Thoracic aorta (tissue), 2 donors: ENCODE results near the gene AHRR. TPM values are rescaled to one million over a fixed set of nuclear protein-coding genes. Genes with fewer than 3 reads are reported as not detected.
"Not testable (repeated sequence)": the region's sequence is repeated elsewhere in the genome, so short reads cannot be mapped to it uniquely, and the experiment has no call there.

Experiments used
- ATAC-seq: fragments of 150-250 bp; one replicate; pipeline ENCODE4 v1.8.0; 2017; ENCODE audit warnings: low read depth; ENCODE audit not compliant: insufficient number of reproducible peaks, low FRiP score
- DNase-seq: peaks from one replicate; pipeline ENCODE4 v3.0.0-alpha.2; 2020; ENCODE audit warnings: low spot score
- H3K27ac ChIP-seq, 2 donors: fragments of 200-600 bp; sonication (generic); 1 replicate in 1 of 2; 2 replicates in 1 of 2; pipeline ENCODE4 v1.5.1; 2016; ENCODE audit warnings: mild to moderate bottlenecking in 2 of 2, moderate library complexity in 2 of 2
- H3K27me3 ChIP-seq: fragments of 200-600 bp; sonication (generic); replicated peaks from 2 replicates; pipeline ENCODE4 v1.6.0; 2016; ENCODE audit warnings: mild to moderate bottlenecking; ENCODE audit not compliant: insufficient read depth
- H3K36me3 ChIP-seq: fragments of 200-600 bp; sonication (generic); one replicate; pipeline ENCODE4 v1.5.1; 2016
- H3K4me1 ChIP-seq, 2 donors: fragments of 200-600 bp; sonication (generic); 1 replicate in 1 of 2; 2 replicates in 1 of 2; pipeline versions ENCODE4 v1.5.1 to v1.6.0; 2016; ENCODE audit warnings: low read depth in 2 of 2, mild to moderate bottlenecking in 1 of 2; ENCODE audit not compliant: control insufficient read depth in 1 of 2
- H3K4me3 ChIP-seq: fragments of 200-600 bp; sonication (generic); 2 replicates; pipeline ENCODE4 v1.5.1; 2016; ENCODE audit warnings: mild to moderate bottlenecking
- H3K9me3 ChIP-seq: fragments of 200-600 bp; sonication (generic); 2 replicates; pipeline ENCODE4 v1.5.1; 2016
- total RNA-seq, 2 donors: library from RNA; depleted of rRNA; stranded (reverse); fragments of >200 nt; gene quantifications; one replicate each; pipeline versions ENCODE4 v1.1.0 to v1.2.3, GENCODE V29; 2016
- TF ChIP-seq, protein P1 (sequence below): fragments of 200-600 bp; sonication (generic); IDR thresholded peaks from one replicate; pipeline ENCODE4 v1.5.1; 2019; ENCODE audit warnings: antibody characterized with exemption

AHRR gene
- total RNA-seq, 2 donors from 2014 or later = 0.85 to 3.1 TPM

DNA sequence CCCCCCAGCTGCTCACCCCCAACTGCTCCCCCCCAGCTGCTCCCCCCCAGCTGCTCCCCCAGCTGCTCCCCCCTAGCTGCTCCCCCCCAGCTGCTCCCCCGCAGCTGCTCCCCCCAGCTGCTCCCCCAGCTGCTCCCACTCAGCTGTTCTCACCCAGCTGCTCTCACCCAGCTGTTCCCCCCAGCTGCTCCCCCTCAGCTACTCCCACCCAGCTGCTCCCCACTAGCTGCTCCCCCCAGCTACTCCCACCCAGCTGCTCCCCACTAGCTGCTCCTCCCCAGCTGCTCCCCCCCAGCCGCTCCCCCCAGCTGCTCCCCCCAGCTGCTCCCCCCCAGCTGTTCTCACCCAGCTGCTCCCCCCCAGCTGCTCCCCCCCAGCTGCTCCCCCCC lies 22.8 kb upstream of the AHRR start:
- ATAC-seq = no peak
- no peak overlapping the region for H3K27ac ChIP-seq
- H3K4me1 ChIP-seq = no peaks in the 10 kb centered on the region
- no peak for DNase-seq
- TF ChIP-seq, protein P1, sequence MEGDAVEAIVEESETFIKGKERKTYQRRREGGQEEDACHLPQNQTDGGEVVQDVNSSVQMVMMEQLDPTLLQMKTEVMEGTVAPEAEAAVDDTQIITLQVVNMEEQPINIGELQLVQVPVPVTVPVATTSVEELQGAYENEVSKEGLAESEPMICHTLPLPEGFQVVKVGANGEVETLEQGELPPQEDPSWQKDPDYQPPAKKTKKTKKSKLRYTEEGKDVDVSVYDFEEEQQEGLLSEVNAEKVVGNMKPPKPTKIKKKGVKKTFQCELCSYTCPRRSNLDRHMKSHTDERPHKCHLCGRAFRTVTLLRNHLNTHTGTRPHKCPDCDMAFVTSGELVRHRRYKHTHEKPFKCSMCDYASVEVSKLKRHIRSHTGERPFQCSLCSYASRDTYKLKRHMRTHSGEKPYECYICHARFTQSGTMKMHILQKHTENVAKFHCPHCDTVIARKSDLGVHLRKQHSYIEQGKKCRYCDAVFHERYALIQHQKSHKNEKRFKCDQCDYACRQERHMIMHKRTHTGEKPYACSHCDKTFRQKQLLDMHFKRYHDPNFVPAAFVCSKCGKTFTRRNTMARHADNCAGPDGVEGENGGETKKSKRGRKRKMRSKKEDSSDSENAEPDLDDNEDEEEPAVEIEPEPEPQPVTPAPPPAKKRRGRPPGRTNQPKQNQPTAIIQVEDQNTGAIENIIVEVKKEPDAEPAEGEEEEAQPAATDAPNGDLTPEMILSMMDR = no peak
- no peaks in the 10 kb centered on the region for H3K9me3 ChIP-seq
- H3K36me3 ChIP-seq = no peaks in the 10 kb centered on the region
- H3K27me3 ChIP-seq = no peaks in the 10 kb centered on the region
- H3K4me3 ChIP-seq = no peak overlapping the region

DNA sequence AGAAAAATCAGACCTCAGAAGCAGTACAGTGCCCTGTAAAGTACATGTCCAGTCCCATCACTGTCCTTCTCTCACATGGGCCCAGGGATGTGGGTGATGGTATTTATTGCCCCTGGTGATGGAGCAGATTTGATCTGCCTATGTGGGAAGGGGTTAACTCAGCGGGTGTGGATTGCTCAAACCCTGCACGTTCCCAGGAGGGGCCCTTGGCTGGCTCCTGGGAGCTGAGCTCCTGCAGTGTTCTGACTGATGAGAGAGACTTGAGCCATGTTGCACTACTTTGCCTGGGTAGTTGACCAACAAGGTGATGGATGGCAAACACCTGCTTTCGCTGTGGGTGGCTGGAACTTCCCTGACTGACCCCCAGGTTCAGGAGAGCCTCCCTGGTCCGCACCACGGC lies 21.6 kb upstream of the AHRR start:
- not testable (repeated sequence) for H3K27me3 ChIP-seq, H3K4me1 ChIP-seq, DNase-seq, H3K27ac ChIP-seq, H3K36me3 ChIP-seq, H3K4me3 ChIP-seq, H3K9me3 ChIP-seq, ATAC-seq

DNA sequence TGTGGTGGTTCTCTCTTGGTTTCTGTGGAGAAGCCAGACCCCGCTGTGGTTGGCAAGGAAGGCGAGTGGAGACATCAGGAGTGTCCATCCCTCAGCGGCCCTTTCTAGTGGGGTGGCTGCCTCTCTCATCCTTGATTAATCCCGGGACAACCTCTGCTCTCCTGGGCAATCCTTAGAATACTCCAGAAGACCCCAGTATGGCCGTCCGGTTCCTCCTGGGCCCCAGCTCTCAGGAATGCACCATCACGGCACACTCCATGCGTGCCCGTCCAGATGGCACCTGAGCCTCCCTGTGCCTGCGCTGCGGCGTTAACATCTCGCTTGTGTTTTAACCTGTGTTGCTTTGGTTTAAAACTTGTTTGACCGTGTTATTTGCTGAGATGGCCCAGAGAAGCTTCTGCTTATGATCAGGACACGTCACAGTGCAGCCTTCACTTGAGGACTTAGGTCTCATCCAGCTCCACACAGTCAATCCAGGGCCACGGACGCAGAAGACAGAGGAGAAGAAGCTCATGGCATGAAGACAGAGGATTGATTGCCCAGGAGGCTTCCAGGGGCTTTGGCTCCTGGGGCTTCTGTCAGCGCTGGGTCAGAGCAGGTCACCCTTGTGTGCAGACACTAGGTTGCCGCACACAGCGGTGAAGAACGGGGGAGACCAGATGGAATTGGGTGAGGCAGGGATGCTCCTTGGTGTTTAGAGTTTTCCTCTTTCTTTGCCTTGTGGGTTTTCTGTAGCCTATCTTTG lies 20.7 kb upstream of the AHRR start:
- H3K27me3 ChIP-seq, H3K9me3 ChIP-seq, H3K27ac ChIP-seq, ATAC-seq, H3K4me1 ChIP-seq, DNase-seq, H3K36me3 ChIP-seq, H3K4me3 ChIP-seq: not testable (repeated sequence)

DNA sequence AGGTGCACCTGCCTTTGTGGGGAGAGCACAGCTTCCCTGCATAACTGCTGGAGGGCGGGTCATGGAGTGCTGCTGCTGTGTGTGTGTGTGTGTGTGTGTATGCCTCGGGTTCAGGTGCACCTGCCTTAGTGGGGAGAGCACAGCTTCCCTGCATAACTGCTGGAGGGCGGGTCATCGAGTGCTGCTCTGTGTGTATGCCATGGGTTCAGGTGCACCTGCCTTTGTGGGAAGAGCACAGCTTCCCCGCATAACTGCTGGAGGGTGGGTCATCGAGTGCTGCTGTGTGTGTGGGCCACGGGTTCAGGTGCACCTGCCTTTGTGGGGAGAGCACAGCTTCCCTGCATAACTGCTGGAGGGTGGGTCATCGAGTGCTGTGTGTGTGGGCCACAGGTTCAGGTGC lies 19.1 kb upstream of the AHRR start:
- ATAC-seq = not testable (repeated sequence)

DNA sequence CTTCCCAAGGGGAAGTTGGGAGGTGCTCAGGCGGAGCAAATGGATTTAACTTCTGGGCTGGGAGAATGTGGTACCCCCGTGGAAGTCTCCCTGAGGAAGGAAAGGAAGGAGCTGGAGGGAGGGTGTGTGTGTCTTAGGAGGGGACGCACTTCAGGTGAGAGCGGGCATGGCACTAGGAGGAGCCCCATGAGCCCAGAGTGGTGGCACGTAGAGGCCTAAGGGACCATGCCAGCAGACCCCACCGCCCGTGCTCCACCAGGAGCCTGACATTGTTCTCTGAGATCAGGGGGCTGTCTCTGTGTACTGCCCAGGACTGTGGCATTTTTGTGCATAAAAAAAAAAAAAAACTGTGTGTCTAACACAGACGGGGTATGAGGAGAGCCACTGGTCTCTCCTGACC lies 18.5 kb upstream of the AHRR start:
- no peaks in the 10 kb centered on the region for H3K27me3 ChIP-seq
- peaks cover 12% of the 10 kb centered on the region for H3K36me3 ChIP-seq
- no peak overlapping the region for H3K27ac ChIP-seq
- TF ChIP-seq, protein P1 = no peak
- H3K4me3 ChIP-seq = no peak overlapping the region
- H3K9me3 ChIP-seq = no peaks in the 10 kb centered on the region
- H3K4me1 ChIP-seq = no peaks in the 10 kb centered on the region
- DNase-seq (no peak), ATAC-seq (no peak)

More for the DNA sequence above, 19.1 kb upstream of the AHRR start:
- not testable (repeated sequence) for H3K27ac ChIP-seq, H3K9me3 ChIP-seq, H3K27me3 ChIP-seq, DNase-seq, H3K4me3 ChIP-seq, H3K4me1 ChIP-seq
- H3K36me3 ChIP-seq = peaks cover 12% of the 10 kb centered on the region

DNA sequence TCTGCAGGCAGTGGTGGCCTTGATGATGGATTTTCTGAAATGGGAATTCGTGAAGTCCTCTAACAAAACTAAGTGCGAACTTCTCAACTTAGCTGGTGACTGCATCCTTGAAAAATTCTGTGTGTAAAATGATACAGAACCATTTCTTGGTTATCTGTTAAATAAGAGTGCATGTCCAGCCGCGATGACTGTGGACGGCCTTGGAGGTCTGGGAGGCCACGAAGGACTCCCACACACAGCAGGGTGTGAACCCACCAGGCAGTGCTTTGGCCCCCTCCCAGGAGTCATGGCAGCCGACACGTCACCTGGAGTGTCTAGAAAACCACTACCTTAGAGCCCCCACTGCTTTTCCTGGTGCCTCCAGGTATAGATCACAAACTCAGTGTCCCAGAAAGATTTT lies 17.8 kb upstream of the AHRR start:
- not testable (repeated sequence) for H3K4me1 ChIP-seq, H3K4me3 ChIP-seq, DNase-seq, H3K27me3 ChIP-seq, H3K27ac ChIP-seq, ATAC-seq, H3K9me3 ChIP-seq
- H3K36me3 ChIP-seq = peaks cover 12% of the 10 kb centered on the region

DNA sequence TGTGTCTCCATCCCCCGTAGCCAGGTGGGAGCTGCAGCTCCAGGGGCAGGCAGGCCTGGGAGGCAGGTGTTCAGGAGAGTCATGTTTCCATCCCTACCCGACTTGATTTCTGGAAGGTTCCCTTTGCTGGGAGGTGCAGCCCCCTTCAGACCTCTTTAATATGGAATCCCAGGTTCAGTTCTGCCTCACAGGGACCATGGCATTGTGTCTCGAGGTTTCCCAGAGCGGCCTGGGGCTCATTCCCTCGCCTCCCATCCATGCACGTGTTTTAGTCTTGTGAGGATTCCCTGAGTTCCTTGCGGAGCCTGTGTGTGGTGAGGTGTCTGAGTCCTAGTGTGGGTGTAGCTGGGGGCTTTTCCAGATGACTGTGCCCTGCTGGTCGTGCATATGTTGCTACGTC lies 16.5 kb upstream of the AHRR start:
- DNase-seq (no peak), ATAC-seq (no peak)
- H3K4me1 ChIP-seq = no peaks in the 10 kb centered on the region
- H3K9me3 ChIP-seq = no peaks in the 10 kb centered on the region
- peaks cover 15% of the 10 kb centered on the region for H3K36me3 ChIP-seq
- no peak overlapping the region for H3K4me3 ChIP-seq
- no peaks in the 10 kb centered on the region for H3K27me3 ChIP-seq
- no peak overlapping the region for H3K27ac ChIP-seq
- TF ChIP-seq, protein P1 = no peak
